Upper lobe of left lung (tissue), 6 donors: ENCODE measurements around the gene MBD5. TPM values are rescaled to one million over a fixed set of nuclear protein-coding genes. Genes with fewer than 3 reads are reported as not detected.

Source experiments
- ATAC-seq, 2 donors: fragments of 200-7000 bp; cut with Tn5 transposase; one replicate each; pipeline ENCODE4 v1.9.1; 2022; ENCODE audit warnings: mild to moderate bottlenecking in 2 of 2, moderate library complexity in 2 of 2; ENCODE audit not compliant: low FRiP score in 2 of 2
- DNase-seq, 2 donors: peaks; one replicate each; pipeline ENCODE4 v3.0.0-alpha.2; 2019 to 2020
- H3K27ac ChIP-seq, 4 donors: fragments of 200-600 bp; sonication (generic); one replicate each; pipeline ENCODE4 v1.5.1; 2016 to 2019
- H3K27me3 ChIP-seq, 4 donors: fragments of 200-600 bp; sonication (generic); one replicate each; pipeline ENCODE4 v1.5.1; 2017 to 2019
- H3K36me3 ChIP-seq, 4 donors: fragments of 200-600 bp; sonication (generic); one replicate each; pipeline ENCODE4 v1.5.1; 2016 to 2019
- H3K4me1 ChIP-seq, 4 donors: fragments of 200-600 bp; sonication (generic); one replicate each; pipeline ENCODE4 v1.5.1; 2018 to 2019
- H3K4me3 ChIP-seq, 4 donors: fragments of 200-600 bp; sonication (generic); one replicate each; pipeline ENCODE4 v1.5.1; 2017 to 2019; ENCODE audit warnings: mild to moderate bottlenecking in 2 of 4, moderate library complexity in 1 of 4
- H3K9me3 ChIP-seq, 4 donors: fragments of 200-600 bp; sonication (generic); one replicate each; pipeline ENCODE4 v1.5.1; 2018 to 2019
- EP300 ChIP-seq, 4 donors: sonication (generic); formaldehyde crosslinking; IDR thresholded peaks; one replicate each; pipeline ENCODE4 v1.5.1; 2017; ENCODE audit warnings: antibody characterized with exemption in 4 of 4, control low read depth in 2 of 4
- POLR2A ChIP-seq, 4 donors: fragments of 450-650 bp; IDR thresholded peaks; one replicate each; pipeline ENCODE4 v1.5.1; 2016 to 2017; ENCODE audit warnings: antibody characterized with exemption in 4 of 4, mild to moderate bottlenecking in 2 of 4
- POLR2AphosphoS5 ChIP-seq, 2 donors: sonication (generic); formaldehyde crosslinking; IDR thresholded peaks; one replicate each; pipeline ENCODE4 v1.5.1; 2017; ENCODE audit warnings: antibody characterized with exemption in 2 of 2
- WGBS, 2 donors: methylation state at CpG; one replicate each; pipeline ENCODE4 v1.1.5; 2017 to 2018; 5-methylcytosine and 5-hydroxymethylcytosine counted together
- total RNA-seq, 6 donors: library from RNA; depleted of rRNA in 4 of 6; stranded (reverse); fragments of >200 nt in 4 of 6; gene quantifications; one replicate each; pipeline versions ENCODE4 v1.1.0 to v1.2.1, GENCODE V29; 2016 to 2021
- TF ChIP-seq, protein P1 (sequence below), 6 experiments: fragments of 450-650 bp in 4 of 6; fragments of 200-600 bp in 2 of 6; sonication (generic) in 2 of 6; IDR thresholded peaks; one replicate each; pipeline ENCODE4 v1.5.1; 2016 to 2019; ENCODE audit warnings: antibody characterized with exemption in 6 of 6
- donor health status: DM: no; HTN: no; CAD: no; lungs with moderate emphysema.
- donor health status: DM: no; HTN: yes; CAD: no; lungs with severe emphysema.

Gene MBD5
- total RNA-seq, 6 donors from 2014 or later, result 22.6 to 99.5 (median 27.5) TPM

DNA sequence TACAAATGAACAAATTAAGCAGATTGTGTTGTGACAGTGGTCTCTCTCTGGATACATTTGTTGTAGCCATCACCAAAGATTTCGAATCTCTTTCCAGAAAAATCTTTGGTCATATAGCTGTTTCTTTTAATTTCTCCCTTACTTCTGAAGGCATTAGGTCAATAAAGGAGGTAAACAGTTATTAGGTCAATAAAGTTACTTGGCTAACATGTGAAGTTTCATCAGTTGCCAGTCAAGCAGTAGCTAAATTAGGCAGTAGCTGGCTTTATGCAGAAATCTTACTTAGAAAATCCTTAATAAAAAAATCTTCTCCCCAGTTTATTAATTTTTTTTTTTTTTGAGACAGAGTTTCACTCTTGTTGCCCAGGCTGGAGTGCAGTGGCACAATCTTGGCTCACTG is 115.5 kb downstream of the MBD5 start:
- Histone ChIP-seq H3K27ac (no peak overlapping the region), H3K9me3 (no peaks in the 10 kb centered on the region), H3K36me3 (no peaks in the 10 kb centered on the region), H3K4me1 (no peaks in the 10 kb centered on the region), H3K27me3 (no peaks in the 10 kb centered on the region), H3K4me3 (no peak overlapping the region)
- WGBS, 2 donors, result 82 to 93% methylated on average over 1 of the region's 1 CpG
- DNase-seq, result no peak
- ATAC-seq, result no peak
- TF ChIP-seq POLR2AphosphoS5 (IDR thresholded peaks at IDR 0.05) (no peak), POLR2A (IDR thresholded peaks at IDR 0.05) (no peak), EP300 (IDR thresholded peaks at IDR 0.05) (no peak)
- TF ChIP-seq, protein P1, sequence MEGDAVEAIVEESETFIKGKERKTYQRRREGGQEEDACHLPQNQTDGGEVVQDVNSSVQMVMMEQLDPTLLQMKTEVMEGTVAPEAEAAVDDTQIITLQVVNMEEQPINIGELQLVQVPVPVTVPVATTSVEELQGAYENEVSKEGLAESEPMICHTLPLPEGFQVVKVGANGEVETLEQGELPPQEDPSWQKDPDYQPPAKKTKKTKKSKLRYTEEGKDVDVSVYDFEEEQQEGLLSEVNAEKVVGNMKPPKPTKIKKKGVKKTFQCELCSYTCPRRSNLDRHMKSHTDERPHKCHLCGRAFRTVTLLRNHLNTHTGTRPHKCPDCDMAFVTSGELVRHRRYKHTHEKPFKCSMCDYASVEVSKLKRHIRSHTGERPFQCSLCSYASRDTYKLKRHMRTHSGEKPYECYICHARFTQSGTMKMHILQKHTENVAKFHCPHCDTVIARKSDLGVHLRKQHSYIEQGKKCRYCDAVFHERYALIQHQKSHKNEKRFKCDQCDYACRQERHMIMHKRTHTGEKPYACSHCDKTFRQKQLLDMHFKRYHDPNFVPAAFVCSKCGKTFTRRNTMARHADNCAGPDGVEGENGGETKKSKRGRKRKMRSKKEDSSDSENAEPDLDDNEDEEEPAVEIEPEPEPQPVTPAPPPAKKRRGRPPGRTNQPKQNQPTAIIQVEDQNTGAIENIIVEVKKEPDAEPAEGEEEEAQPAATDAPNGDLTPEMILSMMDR (IDR thresholded peaks at IDR 0.05), result no peak

DNA sequence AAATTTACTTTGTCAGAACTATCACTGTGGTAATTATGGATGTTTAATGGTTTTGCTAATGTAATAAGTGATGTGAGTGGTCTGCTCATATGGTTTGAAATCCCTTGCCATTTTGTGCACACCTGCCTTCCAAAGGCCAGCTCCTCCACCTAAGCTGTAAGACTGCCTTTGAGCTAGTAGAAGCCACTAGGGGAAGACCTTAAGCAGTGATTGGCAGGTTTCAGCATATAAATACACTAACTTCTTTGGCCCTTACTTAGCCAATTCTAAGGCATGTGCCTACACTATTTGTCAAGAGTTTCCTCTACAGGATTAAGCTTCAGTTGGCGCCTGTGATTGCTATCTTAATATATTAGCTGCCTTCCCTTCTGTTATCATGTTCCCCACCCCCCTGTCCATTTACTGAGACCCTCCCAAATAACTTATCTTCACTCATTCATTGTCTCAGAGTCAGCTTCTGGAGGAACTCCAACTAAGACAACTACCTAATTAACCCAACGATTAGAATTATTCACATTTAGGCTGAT is 141.1 kb downstream of the MBD5 start:
- Histone ChIP-seq H3K9me3 (no peaks in the 10 kb centered on the region), H3K4me1 (no peaks in the 10 kb centered on the region), H3K36me3 (no peaks in the 10 kb centered on the region), H3K4me3 (no peak overlapping the region), H3K27ac (no peak overlapping the region), H3K27me3 (no peaks in the 10 kb centered on the region)
- TF ChIP-seq EP300 (IDR thresholded peaks at IDR 0.05) (no peak), POLR2A (IDR thresholded peaks at IDR 0.05) (no peak), POLR2AphosphoS5 (IDR thresholded peaks at IDR 0.05) (no peak)
- TF ChIP-seq, protein P1 (IDR thresholded peaks at IDR 0.05), result no peak
- ATAC-seq (no peak), DNase-seq (no peak)
- WGBS, 2 donors, result 59 to 67% methylated on average over 2 of the region's 2 CpGs

DNA sequence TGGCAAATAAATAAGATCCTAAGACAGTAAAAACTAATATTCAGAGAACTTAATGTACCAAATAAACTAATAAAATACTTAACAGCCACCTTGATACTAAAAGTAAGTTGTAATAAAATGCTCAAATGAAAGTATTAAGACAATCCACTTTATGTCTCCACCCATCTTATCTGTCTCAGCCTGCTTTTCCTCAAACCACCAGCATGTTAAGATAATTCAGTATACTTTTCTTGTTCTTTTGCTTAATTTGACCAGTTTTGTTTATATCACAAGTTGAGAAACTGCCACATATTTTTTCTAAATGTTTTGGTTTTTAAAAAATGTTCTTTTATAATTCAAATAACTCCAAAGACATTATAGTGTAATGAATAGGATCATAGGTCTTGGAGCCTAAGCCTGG is 142.0 kb downstream of the MBD5 start:
- ATAC-seq, result no peak
- no peaks in the 10 kb centered on the region for H3K4me1 ChIP-seq
- no peak for DNase-seq
- no peak overlapping the region for H3K4me3 ChIP-seq
- no peaks in the 10 kb centered on the region for H3K27me3 ChIP-seq
- H3K9me3 ChIP-seq, result no peaks in the 10 kb centered on the region
- no peak overlapping the region for H3K27ac ChIP-seq
- no peaks in the 10 kb centered on the region for H3K36me3 ChIP-seq
- TF ChIP-seq POLR2AphosphoS5 (IDR thresholded peaks at IDR 0.05) (no peak), POLR2A (IDR thresholded peaks at IDR 0.05) (no peak), EP300 (IDR thresholded peaks at IDR 0.05) (no peak)
- TF ChIP-seq, protein P1 (IDR thresholded peaks at IDR 0.05), result no peak

DNA sequence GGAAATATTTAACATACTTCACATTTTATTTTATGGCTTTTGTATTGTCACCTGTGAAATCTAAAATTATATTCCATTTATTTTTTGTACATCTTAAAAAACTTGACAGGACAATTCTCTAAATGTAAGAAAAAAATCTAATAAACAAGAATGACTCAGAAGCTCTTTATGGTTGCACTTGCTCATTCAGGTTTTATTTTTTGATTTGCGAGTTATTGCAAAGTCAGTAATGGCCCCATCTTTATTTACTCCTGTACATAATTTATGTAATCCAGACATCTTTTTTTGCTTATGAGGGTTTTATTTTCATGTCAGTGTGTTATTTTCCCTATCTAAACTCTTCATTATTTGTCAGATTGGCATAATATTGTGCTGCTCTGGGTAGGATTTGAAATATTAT is 145.1 kb downstream of the MBD5 start:
- no peaks in the 10 kb centered on the region for H3K9me3 ChIP-seq
- H3K4me3 ChIP-seq, result no peak overlapping the region
- 94 to 98% methylated on average over 1 of the region's 1 CpG for WGBS, 2 donors
- ATAC-seq, result no peak
- H3K27ac ChIP-seq, result no peak overlapping the region
- TF ChIP-seq POLR2A (IDR thresholded peaks at IDR 0.05) (no peak), POLR2AphosphoS5 (IDR thresholded peaks at IDR 0.05) (no peak), EP300 (IDR thresholded peaks at IDR 0.05) (no peak)
- TF ChIP-seq, protein P1 (IDR thresholded peaks at IDR 0.05), result no peak
- no peak for DNase-seq
- no peaks in the 10 kb centered on the region for H3K27me3 ChIP-seq
- H3K4me1 ChIP-seq, result no peaks in the 10 kb centered on the region
- H3K36me3 ChIP-seq, result no peaks in the 10 kb centered on the region

DNA sequence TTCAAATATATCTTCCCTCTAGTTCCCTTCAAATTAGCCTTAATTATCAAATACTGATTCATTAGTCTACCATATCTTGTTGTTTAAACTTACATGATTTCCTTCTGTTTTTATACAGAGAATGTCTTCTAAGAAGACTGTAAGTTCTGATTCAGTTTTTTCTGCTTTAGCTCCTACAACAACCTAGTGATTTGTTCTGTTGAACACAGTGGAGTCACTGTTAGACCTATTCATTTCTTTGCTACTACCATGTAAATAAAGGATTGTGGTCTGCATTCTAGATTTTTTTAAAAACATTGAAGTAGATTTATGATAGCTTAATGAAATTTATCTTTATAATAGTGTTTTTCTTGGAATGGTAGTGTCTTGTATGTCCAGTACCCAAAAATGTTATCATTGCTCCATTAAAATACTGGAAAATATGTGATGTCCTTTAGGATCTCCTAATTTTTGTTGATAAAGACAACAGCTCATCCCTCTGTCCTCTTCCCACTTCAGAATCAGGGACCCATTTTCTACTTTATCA is 146.4 kb downstream of the MBD5 start:
- Histone ChIP-seq H3K27me3 (no peaks in the 10 kb centered on the region), H3K27ac (no peak overlapping the region), H3K4me3 (no peak overlapping the region), H3K4me1 (no peaks in the 10 kb centered on the region), H3K36me3 (no peaks in the 10 kb centered on the region), H3K9me3 (no peaks in the 10 kb centered on the region)
- DNase-seq, result no peak
- ATAC-seq, result no peak
- TF ChIP-seq EP300 (IDR thresholded peaks at IDR 0.05) (no peak), POLR2A (IDR thresholded peaks at IDR 0.05) (no peak), POLR2AphosphoS5 (IDR thresholded peaks at IDR 0.05) (no peak)
- TF ChIP-seq, protein P1 (IDR thresholded peaks at IDR 0.05), result no peak
